ENCODE measurements around the gene ZNF714.
A peak's percentile ranks its signal among the peaks of the same experiment; 100 is the strongest.
"Not testable (repeated sequence)": the region's sequence is repeated elsewhere in the genome, so short reads cannot be mapped to it uniquely, and the experiment has no call there.

The ZNF714 gene

GRCh38 chr19:21130097-21130775 lies 48.2 kb downstream of the ZNF714 start:
- no peak for DNase-seq (ENCODE audit: low read depth in 1 of 2, low spot score in 1 of 2)

GRCh38 chr19:21133633-21134032 lies 51.6 kb downstream of the ZNF714 start:
- DNase-seq (ENCODE audit: low read depth in 1 of 2, low spot score in 1 of 2): no peak

- DNase-seq (ENCODE audit: low read depth in 1 of 2, low spot score in 1 of 2): no peak
These were observed 52.9 kb downstream of the ZNF714 start for GRCh38 chr19:21134934-21135366.

- no peak for DNase-seq (ENCODE audit: low read depth in 1 of 2, low spot score in 1 of 2)
These were observed 53.4 kb downstream of the ZNF714 start for GRCh38 chr19:21135433-21135832.

GRCh38 chr19:21138130-21138529 lies 56.1 kb downstream of the ZNF714 start:
- no peak for DNase-seq (ENCODE audit: low read depth in 1 of 2, low spot score in 1 of 2)

- DNase-seq (ENCODE audit: low read depth in 1 of 2, low spot score in 1 of 2): not testable (repeated sequence)
These were observed 59.0 kb downstream of the ZNF714 start for GRCh38 chr19:21141006-21141405.

GRCh38 chr19:21141787-21142464 lies 59.9 kb downstream of the ZNF714 start, which contains the start of gene ZNF431:
ZNF431 (plus strand) TSS chr19:21142040; CDS start chr19:21142184, 144 bp downstream.
- DNase-seq (ENCODE audit: low read depth in 1 of 2, low spot score in 1 of 2): peak; percentile 72 to 77

GRCh38 chr19:21143428-21143827 lies 61.4 kb downstream of the ZNF714 start:
- no peak for DNase-seq (ENCODE audit: low read depth in 1 of 2, low spot score in 1 of 2)

GRCh38 chr19:21143854-21144253 lies 61.9 kb downstream of the ZNF714 start:
- DNase-seq (ENCODE audit: low read depth in 1 of 2, low spot score in 1 of 2): no peak

- no peak for DNase-seq (ENCODE audit: low read depth in 1 of 2, low spot score in 1 of 2)
These were observed 65.5 kb downstream of the ZNF714 start for GRCh38 chr19:21147540-21147939.

GRCh38 chr19:21148681-21149080 lies 66.7 kb downstream of the ZNF714 start:
- no peak for DNase-seq (ENCODE audit: low read depth in 1 of 2, low spot score in 1 of 2)

GRCh38 chr19:21149877-21150276 lies 67.9 kb downstream of the ZNF714 start:
- no peak for DNase-seq (ENCODE audit: low read depth in 1 of 2, low spot score in 1 of 2)

GRCh38 chr19:21151460-21151859 lies 69.5 kb downstream of the ZNF714 start:
- DNase-seq (ENCODE audit: low read depth in 1 of 2, low spot score in 1 of 2): no peak

- no peak for DNase-seq (ENCODE audit: low read depth in 1 of 2, low spot score in 1 of 2)
These were observed 76.6 kb downstream of the ZNF714 start for GRCh38 chr19:21158523-21159135.

- no peak for DNase-seq (ENCODE audit: low read depth in 1 of 2, low spot score in 1 of 2)
These were observed 82.5 kb downstream of the ZNF714 start for GRCh38 chr19:21164541-21164940.

- no peak for DNase-seq (ENCODE audit: low read depth in 1 of 2, low spot score in 1 of 2)
These were observed 84.4 kb downstream of the ZNF714 start for GRCh38 chr19:21166436-21166835.

Measured in stimulated activated CD4-positive, alpha-beta T cell treated with anti-CD3 and anti-CD28 coated beads, Interleukin-15, amount 100 ng/mL, for 1 hour (primary cell).